ENCODE results near the gene DMGDH.
A peak's percentile ranks its signal among the peaks of the same experiment; 100 is the strongest.

Gene DMGDH

GRCh38 chr5:78992146-78992545, 77.3 kb downstream of the DMGDH start:
- TF ChIP-seq FOXM1 (IDR thresholded peaks at IDR 0.05; ENCODE audit: borderline replicate concordance, low read depth) (no peak), EGR1 (IDR thresholded peaks at IDR 0.05) (no peak), YY1 (IDR thresholded peaks at IDR 0.05; ENCODE audit: low read depth) (no peak), USF1 (IDR thresholded peaks at IDR 0.05) (no peak), TAF1 (IDR thresholded peaks at IDR 0.05; ENCODE audit: low read depth) (no peak), REST (IDR thresholded peaks at IDR 0.05; ENCODE audit: low read depth) (no peak), RAD21 (IDR thresholded peaks at IDR 0.05; ENCODE audit: low read depth) (no peak), TEAD4 (IDR thresholded peaks at IDR 0.05) (no peak), EP300 (IDR thresholded peaks at IDR 0.05; ENCODE audit: borderline replicate concordance) (no peak)

DNA sequence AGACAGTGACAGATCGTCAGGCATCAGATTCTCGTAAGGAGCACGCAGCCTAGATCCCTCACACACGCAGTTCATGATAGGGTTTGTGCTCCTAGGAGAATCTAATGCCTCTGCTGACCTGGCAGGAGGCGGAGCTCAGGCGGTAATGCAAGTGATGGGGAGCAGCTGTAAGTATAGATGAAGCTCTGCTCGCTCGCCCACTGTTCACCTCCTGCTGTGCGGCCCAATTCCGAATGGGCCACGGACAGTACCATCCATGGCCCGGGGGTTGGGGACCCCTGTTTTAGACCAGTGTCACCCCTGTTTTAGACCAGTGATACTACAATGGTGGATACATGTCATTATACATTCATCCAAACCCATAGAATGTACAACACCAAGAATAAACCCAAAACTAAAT, 80.4 kb downstream of the DMGDH start:
- TF ChIP-seq FOXM1 (IDR thresholded peaks at IDR 0.05; ENCODE audit: borderline replicate concordance, low read depth) (no peak), YY1 (IDR thresholded peaks at IDR 0.05; ENCODE audit: low read depth) (no peak), EGR1 (IDR thresholded peaks at IDR 0.05) (no peak), CREB1 (IDR thresholded peaks at IDR 0.05; ENCODE audit: low read depth) (no peak)

DNA sequence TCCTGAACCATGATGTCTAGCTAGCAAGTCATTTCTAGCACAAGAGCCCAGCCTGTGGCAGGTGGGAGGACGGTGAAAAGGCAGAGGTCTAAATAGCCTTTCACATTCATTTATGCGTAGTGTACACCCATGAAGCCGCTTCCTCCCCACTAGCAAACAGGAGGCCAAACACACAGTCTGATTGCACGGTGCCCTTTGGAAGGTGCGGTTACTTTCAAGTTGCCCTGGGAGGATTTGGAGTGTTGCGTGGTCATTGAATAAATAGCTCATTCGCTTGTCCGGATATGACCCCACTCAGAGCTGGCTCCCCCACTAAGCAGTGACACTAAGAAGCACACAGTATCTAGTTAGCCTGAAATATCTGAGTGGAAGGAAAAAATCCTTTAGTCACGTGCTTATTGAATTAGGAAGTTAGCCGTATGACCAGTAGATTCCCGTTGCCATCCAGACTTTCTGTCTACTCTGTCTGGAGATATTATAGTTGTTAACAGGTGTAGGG, 83.7 kb downstream of the DMGDH start:
- no peak for TF ChIP-seq TEAD4 (IDR thresholded peaks at IDR 0.05)
- no peak for TF ChIP-seq EGR1 (IDR thresholded peaks at IDR 0.05)
- no peak for TF ChIP-seq NFIC (IDR thresholded peaks at IDR 0.05)
- no peak for TF ChIP-seq TCF12 (IDR thresholded peaks at IDR 0.05; ENCODE audit: low read depth)
- no peak for TF ChIP-seq TAF1 (IDR thresholded peaks at IDR 0.05; ENCODE audit: low read depth)
- no peak for TF ChIP-seq EP300 (IDR thresholded peaks at IDR 0.05; ENCODE audit: borderline replicate concordance)
- no peak for TF ChIP-seq CEBPB (IDR thresholded peaks at IDR 0.05)
- no peak for TF ChIP-seq ZBTB7A (IDR thresholded peaks at IDR 0.05; ENCODE audit: low read depth)
- TF ChIP-seq USF1 (IDR thresholded peaks at IDR 0.05), result no peak
- TF ChIP-seq RAD21 (IDR thresholded peaks at IDR 0.05; ENCODE audit: low read depth), result no peak
- no peak for TF ChIP-seq FOXM1 (IDR thresholded peaks at IDR 0.05; ENCODE audit: borderline replicate concordance, low read depth)
- TF ChIP-seq, protein P1, sequence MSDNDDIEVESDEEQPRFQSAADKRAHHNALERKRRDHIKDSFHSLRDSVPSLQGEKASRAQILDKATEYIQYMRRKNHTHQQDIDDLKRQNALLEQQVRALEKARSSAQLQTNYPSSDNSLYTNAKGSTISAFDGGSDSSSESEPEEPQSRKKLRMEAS (IDR thresholded peaks at IDR 0.05), result no peak
- TF ChIP-seq CREB1 (IDR thresholded peaks at IDR 0.05; ENCODE audit: low read depth), result no peak
- TF ChIP-seq REST (IDR thresholded peaks at IDR 0.05; ENCODE audit: low read depth), result no peak
- TF ChIP-seq YY1 (IDR thresholded peaks at IDR 0.05; ENCODE audit: low read depth), result no peak

GRCh38 chr5:78985116-78985724, 84.3 kb downstream of the DMGDH start, which contains the start of gene ARSB:
Gene ARSB (minus strand): TSS chr5:78985310. CDS start chr5:78985248, 62 bp downstream.
- TF ChIP-seq CEBPB (IDR thresholded peaks at IDR 0.05) (no peak), TEAD4 (IDR thresholded peaks at IDR 0.05) (0 out of 2 replicates have a peak, but pooled peaks have one; percentile 9), EGR1 (IDR thresholded peaks at IDR 0.05) (no peak), FOXM1 (IDR thresholded peaks at IDR 0.05; ENCODE audit: borderline replicate concordance, low read depth) (no peak), USF1 (IDR thresholded peaks at IDR 0.05) (0 out of 2 replicates have a peak, but pooled peaks have one; percentile 9)

- TF ChIP-seq, protein P1 (IDR thresholded peaks at IDR 0.05), result 0 out of 2 replicates have a peak, but pooled peaks have one; percentile 6
- TF ChIP-seq EP300 (IDR thresholded peaks at IDR 0.05; ENCODE audit: borderline replicate concordance) (no peak), YY1 (IDR thresholded peaks at IDR 0.05; ENCODE audit: low read depth) (0 out of 2 replicates have a peak, but pooled peaks have one; percentile 37), EGR1 (IDR thresholded peaks at IDR 0.05) (peak; percentile 51)
Measured at GRCh38 chr5:78984439-78985115, 84.9 kb downstream of the DMGDH start.

All from Ishikawa (cell line).